GM20000 (cell line): ENCODE results near the gene MMEL1.

ENCODE experiments used
- DNase-seq: peaks from one replicate; pipeline ENCODE4 v3.0.0; 2012; ENCODE audit warnings: low spot score
- CTCF ChIP-seq: IDR thresholded peaks from 2 replicates; pipeline ENCODE4 v1.5.1; 2012; ENCODE audit warnings: mild to moderate bottlenecking, control low read depth; ENCODE audit errors: extremely low read depth, missing control alignments

Gene MMEL1

GRCh38 chr1:2646837-2647236 lies 14.0 kb upstream of the MMEL1 start:
- DNase-seq: no peak
- no peak for TF ChIP-seq CTCF

- no peak for TF ChIP-seq CTCF
- no peak for DNase-seq
These were observed 13.0 kb upstream of the MMEL1 start for GRCh38 chr1:2645776-2646175.

GRCh38 chr1:2645143-2645542 lies 12.3 kb upstream of the MMEL1 start:
- DNase-seq: no peak
- TF ChIP-seq CTCF: no peak

GRCh38 chr1:2644591-2645101 lies 11.8 kb upstream of the MMEL1 start:
- no peak for TF ChIP-seq CTCF
- no peak for DNase-seq

GRCh38 chr1:2644171-2644570 lies 11.4 kb upstream of the MMEL1 start:
- TF ChIP-seq CTCF: no peak
- DNase-seq: no peak

GRCh38 chr1:2643414-2644077 lies 10.7 kb upstream of the MMEL1 start:
- no peak for DNase-seq
- no peak for TF ChIP-seq CTCF

- DNase-seq: peak; percentile 100
- TF ChIP-seq CTCF: no peak
These were observed 10.0 kb upstream of the MMEL1 start for GRCh38 chr1:2642560-2643413.
